GM06990 (cell line): ENCODE data around the gene HSD11B2.

Experiments
- DNase-seq: peaks from one replicate; pipeline ENCODE4 v3.0.0-alpha.2; 2011; ENCODE audit not compliant: insufficient read length; ENCODE audit errors: extremely low read depth
- H3K27me3 ChIP-seq: replicated peaks from 2 replicates; pipeline ENCODE4 v1.6.0; 2011; ENCODE audit warnings: low read length; ENCODE audit not compliant: control insufficient read depth, insufficient read depth
- H3K36me3 ChIP-seq: 2 replicates; pipeline ENCODE4 v1.5.1; 2011; ENCODE audit warnings: low read length; ENCODE audit not compliant: control insufficient read depth, insufficient read depth
- H3K4me3 ChIP-seq: replicated peaks from 2 replicates; pipeline ENCODE4 v1.5.1; 2011; ENCODE audit warnings: low read depth, mild to moderate bottlenecking, control low read depth, low read length
- TF ChIP-seq, protein P1 (sequence below): IDR thresholded peaks from 2 replicates; pipeline ENCODE4 v1.5.1; 2011; ENCODE audit warnings: low read length, control low read depth, mild to moderate bottlenecking, inconsistent platforms; ENCODE audit not compliant: insufficient read depth, poor library complexity, severe bottlenecking

HSD11B2 gene

GRCh38 chr16:67438098-67438791 lies 7.3 kb downstream of the HSD11B2 start:
- no peak for DNase-seq
- Histone ChIP-seq H3K36me3 (peaks cover 33% of the 10 kb centered on the region), H3K27me3 (no peaks in the 10 kb centered on the region), H3K4me3 (no peak overlapping the region)
- TF ChIP-seq, protein P1, sequence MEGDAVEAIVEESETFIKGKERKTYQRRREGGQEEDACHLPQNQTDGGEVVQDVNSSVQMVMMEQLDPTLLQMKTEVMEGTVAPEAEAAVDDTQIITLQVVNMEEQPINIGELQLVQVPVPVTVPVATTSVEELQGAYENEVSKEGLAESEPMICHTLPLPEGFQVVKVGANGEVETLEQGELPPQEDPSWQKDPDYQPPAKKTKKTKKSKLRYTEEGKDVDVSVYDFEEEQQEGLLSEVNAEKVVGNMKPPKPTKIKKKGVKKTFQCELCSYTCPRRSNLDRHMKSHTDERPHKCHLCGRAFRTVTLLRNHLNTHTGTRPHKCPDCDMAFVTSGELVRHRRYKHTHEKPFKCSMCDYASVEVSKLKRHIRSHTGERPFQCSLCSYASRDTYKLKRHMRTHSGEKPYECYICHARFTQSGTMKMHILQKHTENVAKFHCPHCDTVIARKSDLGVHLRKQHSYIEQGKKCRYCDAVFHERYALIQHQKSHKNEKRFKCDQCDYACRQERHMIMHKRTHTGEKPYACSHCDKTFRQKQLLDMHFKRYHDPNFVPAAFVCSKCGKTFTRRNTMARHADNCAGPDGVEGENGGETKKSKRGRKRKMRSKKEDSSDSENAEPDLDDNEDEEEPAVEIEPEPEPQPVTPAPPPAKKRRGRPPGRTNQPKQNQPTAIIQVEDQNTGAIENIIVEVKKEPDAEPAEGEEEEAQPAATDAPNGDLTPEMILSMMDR = no peak

GRCh38 chr16:67438824-67439393 lies 8.0 kb downstream of the HSD11B2 start:
- DNase-seq = no peak
- Histone ChIP-seq H3K27me3 (no peaks in the 10 kb centered on the region), H3K36me3 (peaks cover 39% of the 10 kb centered on the region), H3K4me3 (no peak overlapping the region)
- TF ChIP-seq, protein P1 = no peak

DNA sequence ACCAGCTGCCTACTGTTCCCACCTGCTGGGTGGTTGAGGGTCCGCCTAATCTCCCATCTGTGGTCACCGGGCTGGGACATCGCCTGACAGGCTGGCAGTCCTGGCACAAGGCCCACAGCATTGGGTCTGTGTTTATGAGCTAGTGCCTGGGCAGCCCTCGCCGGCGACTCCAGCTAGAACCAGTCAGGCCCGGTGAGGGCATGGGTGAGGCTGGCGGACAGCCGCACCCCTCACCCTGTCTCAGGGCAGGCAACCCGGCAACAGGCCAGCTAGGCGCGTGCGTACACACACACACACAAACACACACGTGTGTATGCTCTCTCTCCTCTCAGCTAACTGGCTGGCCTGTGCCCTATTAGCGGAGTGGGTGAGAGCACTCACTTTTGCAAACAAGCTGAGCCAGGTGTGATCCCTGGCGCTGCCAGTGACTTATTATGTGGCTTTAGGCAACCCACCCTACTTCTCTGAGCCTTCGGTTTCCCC lies 10.4 kb downstream of the HSD11B2 start:
- Histone ChIP-seq H3K36me3 (peaks cover 45% of the 10 kb centered on the region), H3K4me3 (no peak overlapping the region), H3K27me3 (no peaks in the 10 kb centered on the region)
- no peak for DNase-seq
- TF ChIP-seq, protein P1 = no peak

DNA sequence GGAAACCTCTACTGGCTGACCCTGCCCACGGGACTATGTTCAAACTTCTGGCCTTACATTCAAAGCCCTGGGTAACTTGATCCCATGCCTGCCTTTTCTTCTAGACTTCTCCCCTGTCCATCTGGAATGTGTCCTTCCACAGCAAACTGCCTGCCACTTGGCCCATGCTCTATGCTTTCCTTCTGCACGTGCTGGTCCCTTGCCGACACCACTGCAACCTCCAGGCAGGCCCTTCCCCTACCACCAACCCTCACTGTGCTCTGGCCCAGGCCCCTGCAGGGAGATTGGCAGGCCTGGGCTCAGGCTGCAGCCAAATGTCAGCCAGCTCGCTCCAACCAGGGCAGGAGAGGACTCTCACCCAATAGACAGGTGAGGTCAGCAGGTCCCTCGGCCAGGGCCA lies 11.0 kb downstream of the HSD11B2 start:
- no peak for DNase-seq
- Histone ChIP-seq H3K36me3 (peaks cover 45% of the 10 kb centered on the region), H3K27me3 (no peaks in the 10 kb centered on the region), H3K4me3 (no peak overlapping the region)
- TF ChIP-seq, protein P1 = no peak

DNA sequence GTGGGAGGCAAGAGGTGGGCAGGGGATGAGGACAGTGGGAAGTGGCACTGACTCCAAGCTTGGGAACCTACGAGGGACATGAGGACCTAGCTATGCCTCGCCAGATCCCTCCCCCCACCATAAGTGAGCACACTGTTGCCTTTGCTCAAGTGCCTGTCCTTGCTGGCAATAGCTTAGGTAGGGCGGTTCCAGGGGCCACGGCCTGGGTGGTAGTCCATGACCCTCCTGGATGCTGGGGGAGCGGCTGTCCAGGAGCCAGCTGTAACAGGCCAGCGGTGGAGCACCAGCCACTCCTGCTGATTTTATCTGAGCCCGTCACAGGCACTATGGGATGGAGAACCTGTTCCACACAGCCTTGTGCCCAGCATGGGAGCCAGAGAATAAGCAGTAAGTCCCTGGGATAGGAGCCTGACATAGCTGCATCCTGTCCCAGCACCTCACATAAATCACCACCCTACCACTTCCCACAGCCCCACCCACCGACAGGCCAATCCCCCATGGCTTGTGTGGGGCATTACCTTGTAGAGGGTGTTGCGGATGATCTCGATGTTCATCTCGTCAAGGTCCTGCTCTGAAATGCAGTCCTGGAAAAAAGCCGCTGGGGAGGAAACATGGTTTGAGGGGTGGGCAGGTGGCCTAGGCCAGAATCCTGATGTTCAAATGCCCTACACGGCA lies 11.8 kb downstream of the HSD11B2 start:
- Histone ChIP-seq H3K36me3 (peaks cover 47% of the 10 kb centered on the region), H3K4me3 (no peak overlapping the region), H3K27me3 (no peaks in the 10 kb centered on the region)
- TF ChIP-seq, protein P1 = no peak
- DNase-seq = no peak
